HL-60 (cell line): ENCODE measurements around the gene SVBP.

Experiments
- CTCF ChIP-seq: IDR thresholded peaks from one replicate; pipeline ENCODE4 v1.5.1; 2011; ENCODE audit warnings: low read length, control low read depth, inconsistent platforms; ENCODE audit not compliant: insufficient read depth
- GABPA ChIP-seq: IDR thresholded peaks from 2 replicates; pipeline ENCODE4 v1.6.1; 2012; ENCODE audit warnings: low read depth
- POLR2AphosphoS5 ChIP-seq: IDR thresholded peaks from 2 replicates; pipeline ENCODE4 v1.6.1; 2012; ENCODE audit warnings: low read depth
- REST ChIP-seq: IDR thresholded peaks from 2 replicates; pipeline ENCODE4 v1.6.1; 2012; ENCODE audit warnings: low read depth; ENCODE audit not compliant: insufficient replicate concordance

GRCh38 chr1:42841440-42842147 lies 24.4 kb upstream of the SVBP start:
- TF ChIP-seq CTCF (no peak), POLR2AphosphoS5 (no peak), GABPA (no peak), REST (no peak)
